C4-2B (cell line): ENCODE data around the gene HECA.

Source experiments
- H3K27ac ChIP-seq: fragments of 450-650 bp; 2 replicates; pipeline ENCODE4 v1.5.1; 2017
- ZFX ChIP-seq: fragments of 450-650 bp; IDR thresholded peaks from 2 replicates; pipeline ENCODE4 v1.6.1; 2017
- TF ChIP-seq, protein P1 (sequence below): fragments of 450-650 bp; conservative IDR thresholded peaks from 2 replicates; pipeline ENCODE4 v1.5.1; 2017; ENCODE audit warnings: mild to moderate bottlenecking

Gene HECA

DNA sequence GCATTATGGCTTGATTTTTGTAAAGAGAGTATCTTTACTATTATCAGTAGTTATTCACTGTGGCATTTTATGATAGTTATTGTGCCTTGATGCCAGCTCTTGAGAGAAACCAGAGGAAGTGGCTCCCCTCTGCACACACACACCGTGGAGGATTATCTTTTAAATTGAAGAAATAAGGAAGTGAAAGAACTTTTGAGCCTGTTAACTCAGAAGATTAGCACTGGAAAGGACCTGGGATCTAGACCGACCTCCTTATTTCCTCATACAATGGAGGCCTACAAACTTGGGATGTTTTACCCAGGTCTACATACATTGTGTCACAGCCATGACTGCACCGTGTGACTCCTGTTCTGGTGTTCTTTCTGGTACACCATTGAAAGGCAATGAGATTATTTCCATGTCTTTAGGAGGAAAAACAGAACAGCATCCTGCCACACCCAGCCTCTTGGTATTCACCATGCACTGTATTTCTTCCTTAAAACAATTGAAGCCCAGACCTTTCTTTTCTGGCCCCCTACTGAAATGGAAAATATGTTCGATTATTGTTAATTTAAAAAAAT is 40.6 kb downstream of the HECA start:
- no peak for TF ChIP-seq ZFX
- TF ChIP-seq, protein P1, sequence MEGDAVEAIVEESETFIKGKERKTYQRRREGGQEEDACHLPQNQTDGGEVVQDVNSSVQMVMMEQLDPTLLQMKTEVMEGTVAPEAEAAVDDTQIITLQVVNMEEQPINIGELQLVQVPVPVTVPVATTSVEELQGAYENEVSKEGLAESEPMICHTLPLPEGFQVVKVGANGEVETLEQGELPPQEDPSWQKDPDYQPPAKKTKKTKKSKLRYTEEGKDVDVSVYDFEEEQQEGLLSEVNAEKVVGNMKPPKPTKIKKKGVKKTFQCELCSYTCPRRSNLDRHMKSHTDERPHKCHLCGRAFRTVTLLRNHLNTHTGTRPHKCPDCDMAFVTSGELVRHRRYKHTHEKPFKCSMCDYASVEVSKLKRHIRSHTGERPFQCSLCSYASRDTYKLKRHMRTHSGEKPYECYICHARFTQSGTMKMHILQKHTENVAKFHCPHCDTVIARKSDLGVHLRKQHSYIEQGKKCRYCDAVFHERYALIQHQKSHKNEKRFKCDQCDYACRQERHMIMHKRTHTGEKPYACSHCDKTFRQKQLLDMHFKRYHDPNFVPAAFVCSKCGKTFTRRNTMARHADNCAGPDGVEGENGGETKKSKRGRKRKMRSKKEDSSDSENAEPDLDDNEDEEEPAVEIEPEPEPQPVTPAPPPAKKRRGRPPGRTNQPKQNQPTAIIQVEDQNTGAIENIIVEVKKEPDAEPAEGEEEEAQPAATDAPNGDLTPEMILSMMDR, result no peak
- no peak overlapping the region for H3K27ac ChIP-seq

GRCh38 chr6:139181236-139181635 is 46.4 kb downstream of the HECA start:
- TF ChIP-seq, protein P1, result no peak
- no peak for TF ChIP-seq ZFX
- no peak overlapping the region for H3K27ac ChIP-seq

- no peak overlapping the region for H3K27ac ChIP-seq
- TF ChIP-seq, protein P1, result no peak
- TF ChIP-seq ZFX, result no peak
These were observed 49.2 kb downstream of the HECA start for GRCh38 chr6:139184047-139184446.

DNA sequence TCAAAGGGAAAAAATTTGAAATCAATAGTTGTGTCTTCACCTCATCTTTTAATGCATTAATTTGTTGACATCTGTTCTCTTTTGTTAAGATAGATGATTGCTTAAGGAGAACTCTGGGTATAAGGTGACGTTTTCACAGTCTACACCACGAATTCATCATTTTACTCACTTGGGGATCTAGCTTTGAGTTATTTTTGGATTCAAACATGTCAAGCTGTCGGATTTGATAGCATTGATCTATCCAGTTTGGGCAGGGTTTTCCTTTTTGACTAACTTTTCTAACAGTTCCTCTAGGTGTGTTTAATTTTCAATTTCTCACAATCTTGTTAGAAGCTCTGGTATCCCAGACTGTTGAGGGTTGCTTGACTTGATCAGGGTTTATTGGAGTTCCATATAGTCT is 49.6 kb downstream of the HECA start:
- no peak overlapping the region for H3K27ac ChIP-seq
- TF ChIP-seq, protein P1, result no peak
- TF ChIP-seq ZFX, result no peak

- TF ChIP-seq ZFX, result no peak
- TF ChIP-seq, protein P1, result no peak
- no peak overlapping the region for H3K27ac ChIP-seq
These were observed 51.4 kb downstream of the HECA start for GRCh38 chr6:139186242-139186641.

DNA sequence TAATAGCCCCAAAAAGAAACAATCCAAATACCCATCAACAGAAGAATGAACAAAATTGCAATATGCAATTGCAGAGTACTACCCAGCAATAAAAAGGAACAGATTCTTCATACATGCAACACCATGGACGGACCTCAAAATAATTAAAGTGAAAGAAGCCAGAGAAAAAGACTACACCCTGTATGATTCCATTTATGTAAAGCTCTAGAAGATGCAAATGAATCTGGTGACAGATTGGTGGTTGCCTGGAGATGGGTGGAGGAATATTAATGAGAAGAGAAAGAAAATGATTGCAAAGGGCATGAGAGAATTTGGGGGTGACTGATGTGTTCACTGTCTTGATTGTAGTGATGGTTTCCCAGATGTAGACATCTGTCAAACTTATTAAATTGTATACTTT is 51.8 kb downstream of the HECA start:
- TF ChIP-seq, protein P1, result no peak
- TF ChIP-seq ZFX, result no peak
- H3K27ac ChIP-seq, result no peak overlapping the region

DNA sequence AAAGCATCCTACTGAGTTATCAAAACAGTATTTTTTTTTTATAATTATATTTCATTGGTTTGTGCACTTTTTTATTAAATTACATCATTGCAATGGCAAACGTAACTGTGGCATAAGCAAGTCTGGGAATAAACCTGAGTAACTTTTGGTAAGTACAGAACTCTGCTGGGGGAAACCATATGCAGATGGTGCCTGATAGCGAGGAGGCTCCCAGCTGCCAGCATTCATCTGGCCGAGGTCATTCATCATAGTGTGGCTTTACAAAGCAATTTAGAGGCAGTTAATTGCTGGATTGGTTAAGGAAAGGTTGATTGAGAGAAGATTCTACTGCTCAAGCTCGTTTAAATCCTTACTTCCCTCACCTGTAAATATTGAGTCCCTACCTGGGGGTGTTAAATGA is 52.6 kb downstream of the HECA start:
- TF ChIP-seq, protein P1, result no peak
- TF ChIP-seq ZFX, result no peak
- no peak overlapping the region for H3K27ac ChIP-seq
